HEK293 (cell line): ENCODE data around the gene ARL8A.

Experiments
- CTCF ChIA-PET: fragments of 350-600 bp; formaldehyde crosslinking; extraction: SDS; loops from one replicate; lab custom pipeline; 2021; ENCODE audit warnings: antibody characterized with exemption; lab: Yijun Ruan, JAX
- POLR2A ChIA-PET: fragments of 300-600 bp; formaldehyde crosslinking; extraction: SDS; loops from one replicate; lab custom pipeline; 2020; ENCODE audit warnings: antibody characterized with exemption, inconsistent platforms; lab: Yijun Ruan, JAX
- H3K27ac ChIP-seq: fragments of 200-500 bp; sonication (Bioruptor generic); 2 replicates; pipeline ENCODE4 v1.5.1; 2014; ENCODE audit warnings: low read depth, low read length, control low read depth, inconsistent platforms; ENCODE audit errors: extremely low read depth
- H3K36me3 ChIP-seq, 2 experiments: fragments of 200-500 bp in 1 of 2; sonication (Bioruptor generic) in 1 of 2; 1 replicate in 1 of 2; 2 replicates in 1 of 2; pipeline ENCODE4 v1.5.1; 2014 to 2017; ENCODE audit warnings: inconsistent platforms in 2 of 2, low read length in 2 of 2; ENCODE audit not compliant: control insufficient read depth in 2 of 2, insufficient read depth in 1 of 2
- H3K4me1 ChIP-seq: fragments of 200-500 bp; sonication (Bioruptor generic); 2 replicates; pipeline ENCODE4 v1.5.1; 2014; ENCODE audit warnings: mild to moderate bottlenecking, low read length, inconsistent platforms; ENCODE audit not compliant: control insufficient read depth, insufficient read depth
- H3K4me3 ChIP-seq: 2 replicates; pipeline ENCODE4 v1.5.1; 2011; ENCODE audit warnings: low read depth, mild to moderate bottlenecking, control low read depth, low read length, moderate library complexity
- H3K9me3 ChIP-seq: fragments of 200-500 bp; sonication (Bioruptor generic); 2 replicates; pipeline ENCODE4 v1.5.1; 2014; ENCODE audit warnings: low read depth, low read length, inconsistent platforms; ENCODE audit not compliant: control insufficient read depth, insufficient read depth
- BCL11B ChIP-seq: fragments of 450-650 bp; formaldehyde crosslinking; IDR thresholded peaks from 2 replicates; pipeline ENCODE4 v1.5.1; 2016; ENCODE audit warnings: low read depth, missing biosample characterization, missing genetic modification characterization
- EGR2 ChIP-seq: fragments of 450-650 bp; formaldehyde crosslinking; IDR thresholded peaks from 2 replicates; pipeline ENCODE4 v1.5.1; 2016; ENCODE audit warnings: low read depth, missing biosample characterization, missing genetic modification characterization
- GLI4 ChIP-seq: fragments of 450-650 bp; formaldehyde crosslinking; IDR thresholded peaks from 2 replicates; pipeline ENCODE4 v1.5.1; 2016; ENCODE audit warnings: missing biosample characterization, missing genetic modification characterization
- KLF8 ChIP-seq: fragments of 450-650 bp; formaldehyde crosslinking; IDR thresholded peaks from 2 replicates; pipeline ENCODE4 v1.5.1; 2016; ENCODE audit warnings: missing biosample characterization, missing genetic modification characterization
- MZF1 ChIP-seq: fragments of 450-650 bp; formaldehyde crosslinking; IDR thresholded peaks from 2 replicates; pipeline ENCODE4 v1.5.1; 2017; ENCODE audit warnings: missing biosample characterization, missing genetic modification characterization, borderline replicate concordance
- ZBTB17 ChIP-seq: fragments of 450-650 bp; formaldehyde crosslinking; IDR thresholded peaks from 2 replicates; pipeline ENCODE4 v1.5.1; 2016; ENCODE audit warnings: missing biosample characterization, missing genetic modification characterization
- ZBTB48 ChIP-seq: fragments of 450-650 bp; formaldehyde crosslinking; IDR thresholded peaks from 2 replicates; pipeline ENCODE4 v1.5.1; 2016; ENCODE audit warnings: missing biosample characterization, missing genetic modification characterization
- ZBTB6 ChIP-seq: fragments of 450-650 bp; formaldehyde crosslinking; IDR thresholded peaks from 2 replicates; pipeline ENCODE4 v1.5.1; 2017; ENCODE audit warnings: missing biosample characterization, missing genetic modification characterization
- ZFP37 ChIP-seq: fragments of 450-650 bp; formaldehyde crosslinking; IDR thresholded peaks from 2 replicates; pipeline ENCODE4 v1.5.1; 2016; ENCODE audit warnings: missing biosample characterization, missing genetic modification characterization
- ZNF114 ChIP-seq: fragments of 450-650 bp; formaldehyde crosslinking; IDR thresholded peaks from 2 replicates; pipeline ENCODE4 v1.5.0; 2017; ENCODE audit warnings: missing biosample characterization, missing genetic modification characterization
- ZNF184 ChIP-seq: fragments of 450-650 bp; IDR thresholded peaks from 2 replicates; pipeline ENCODE4 v1.5.1; 2018; ENCODE audit warnings: missing biosample characterization, mild to moderate bottlenecking, missing genetic modification characterization
- ZNF202 ChIP-seq: fragments of 450-650 bp; formaldehyde crosslinking; IDR thresholded peaks from 2 replicates; pipeline ENCODE4 v1.5.1; 2016; ENCODE audit warnings: missing biosample characterization, missing genetic modification characterization, borderline replicate concordance
- ZNF354C ChIP-seq: fragments of 450-650 bp; formaldehyde crosslinking; IDR thresholded peaks from 2 replicates; pipeline ENCODE4 v1.5.1; 2016; ENCODE audit warnings: missing biosample characterization, missing genetic modification characterization, low read depth, borderline replicate concordance
- ZNF621 ChIP-seq: fragments of 450-650 bp; formaldehyde crosslinking; IDR thresholded peaks from 2 replicates; pipeline ENCODE4 v1.5.1; 2017; ENCODE audit warnings: missing biosample characterization, missing genetic modification characterization
- ZNF645 ChIP-seq: fragments of 450-650 bp; formaldehyde crosslinking; IDR thresholded peaks from 2 replicates; pipeline ENCODE4; 2016; ENCODE audit warnings: missing biosample characterization, missing genetic modification characterization
- ZNF701 ChIP-seq: fragments of 450-650 bp; formaldehyde crosslinking; IDR thresholded peaks from 2 replicates; pipeline ENCODE4 v1.5.1; 2016; ENCODE audit warnings: missing biosample characterization, missing genetic modification characterization
- TF ChIP-seq, protein P1 (sequence below): fragments of 450-650 bp; formaldehyde crosslinking; IDR thresholded peaks from 2 replicates; pipeline ENCODE4 v1.5.1; 2016; ENCODE audit warnings: missing biosample characterization, missing genetic modification characterization
- TF ChIP-seq, protein P2 (sequence below): fragments of 450-650 bp; formaldehyde crosslinking; IDR thresholded peaks from 2 replicates; pipeline ENCODE4 v1.5.1; 2016; ENCODE audit warnings: missing biosample characterization, missing genetic modification characterization, borderline replicate concordance
- TF ChIP-seq, protein P3 (sequence below): fragments of 450-650 bp; formaldehyde crosslinking; IDR thresholded peaks from 2 replicates; pipeline ENCODE4 v1.5.1; 2016; ENCODE audit warnings: missing biosample characterization, missing genetic modification characterization

Gene ARL8A

DNA sequence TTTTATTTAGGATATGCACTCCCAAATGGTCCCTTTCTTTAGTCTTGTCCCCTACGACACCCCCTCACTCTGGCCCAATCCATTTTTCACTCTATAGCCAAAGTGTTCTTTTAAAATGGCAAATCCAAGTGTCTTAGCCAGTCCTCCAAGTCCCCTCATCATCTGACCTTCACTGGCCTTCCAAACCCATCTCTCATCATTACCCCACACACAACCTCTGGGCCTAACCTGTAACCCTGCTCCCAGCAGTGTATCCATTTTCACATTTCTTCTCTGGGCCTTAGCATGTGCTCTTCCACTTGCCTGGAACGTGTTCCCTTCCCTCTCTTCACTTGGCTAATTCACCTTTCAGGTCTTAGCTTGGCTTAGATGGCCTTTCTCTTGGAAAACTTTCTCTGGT lies 6.5 kb upstream of the ARL8A start (continued):
- TF ChIP-seq ZNF202 (tag by site-specific recombination) (no peak), MZF1 (no peak)
- TF ChIP-seq, all 188 proteins: peak for 0

DNA sequence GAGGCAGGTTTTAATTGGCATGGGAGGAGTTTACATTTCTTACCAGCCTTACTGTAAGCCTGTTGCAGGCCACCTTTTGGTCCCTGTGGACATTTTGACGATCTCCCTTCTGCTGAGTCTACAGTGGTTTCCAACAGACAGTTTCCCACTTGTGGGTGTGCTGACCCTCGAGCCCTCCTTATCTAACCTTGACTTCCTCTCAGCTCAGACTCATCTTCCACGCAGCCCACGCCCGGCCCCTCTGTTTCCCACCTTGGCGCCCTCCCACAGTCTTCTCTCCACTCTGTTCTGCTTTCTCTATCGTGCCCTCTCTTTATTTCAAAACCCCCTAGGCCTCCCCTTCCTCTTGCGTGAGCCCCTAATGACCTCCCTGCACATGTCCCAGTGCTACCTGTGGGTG lies 6.1 kb upstream of the ARL8A start:
- H3K4me1 ChIP-seq: no peaks in the 10 kb centered on the region; the same call in 1 of the 2 replicates
- H3K27ac ChIP-seq: no peak overlapping the region
- H3K9me3 ChIP-seq: no peaks in the 10 kb centered on the region
- TF ChIP-seq ZBTB17 (tag by site-specific recombination) (no peak), KLF8 (tag by site-specific recombination) (no peak), ZFP37 (tag by site-specific recombination) (no peak), ZNF202 (tag by site-specific recombination) (no peak), ZNF645 (no peak), GLI4 (tag by site-specific recombination) (no peak), ZNF114 (tag by site-specific recombination) (no peak), ZNF184 (tag by site-specific recombination) (no peak), ZNF701 (tag by site-specific recombination) (no peak), ZBTB48 (no peak), EGR2 (tag by site-specific recombination) (no peak)
- TF ChIP-seq, protein P1, sequence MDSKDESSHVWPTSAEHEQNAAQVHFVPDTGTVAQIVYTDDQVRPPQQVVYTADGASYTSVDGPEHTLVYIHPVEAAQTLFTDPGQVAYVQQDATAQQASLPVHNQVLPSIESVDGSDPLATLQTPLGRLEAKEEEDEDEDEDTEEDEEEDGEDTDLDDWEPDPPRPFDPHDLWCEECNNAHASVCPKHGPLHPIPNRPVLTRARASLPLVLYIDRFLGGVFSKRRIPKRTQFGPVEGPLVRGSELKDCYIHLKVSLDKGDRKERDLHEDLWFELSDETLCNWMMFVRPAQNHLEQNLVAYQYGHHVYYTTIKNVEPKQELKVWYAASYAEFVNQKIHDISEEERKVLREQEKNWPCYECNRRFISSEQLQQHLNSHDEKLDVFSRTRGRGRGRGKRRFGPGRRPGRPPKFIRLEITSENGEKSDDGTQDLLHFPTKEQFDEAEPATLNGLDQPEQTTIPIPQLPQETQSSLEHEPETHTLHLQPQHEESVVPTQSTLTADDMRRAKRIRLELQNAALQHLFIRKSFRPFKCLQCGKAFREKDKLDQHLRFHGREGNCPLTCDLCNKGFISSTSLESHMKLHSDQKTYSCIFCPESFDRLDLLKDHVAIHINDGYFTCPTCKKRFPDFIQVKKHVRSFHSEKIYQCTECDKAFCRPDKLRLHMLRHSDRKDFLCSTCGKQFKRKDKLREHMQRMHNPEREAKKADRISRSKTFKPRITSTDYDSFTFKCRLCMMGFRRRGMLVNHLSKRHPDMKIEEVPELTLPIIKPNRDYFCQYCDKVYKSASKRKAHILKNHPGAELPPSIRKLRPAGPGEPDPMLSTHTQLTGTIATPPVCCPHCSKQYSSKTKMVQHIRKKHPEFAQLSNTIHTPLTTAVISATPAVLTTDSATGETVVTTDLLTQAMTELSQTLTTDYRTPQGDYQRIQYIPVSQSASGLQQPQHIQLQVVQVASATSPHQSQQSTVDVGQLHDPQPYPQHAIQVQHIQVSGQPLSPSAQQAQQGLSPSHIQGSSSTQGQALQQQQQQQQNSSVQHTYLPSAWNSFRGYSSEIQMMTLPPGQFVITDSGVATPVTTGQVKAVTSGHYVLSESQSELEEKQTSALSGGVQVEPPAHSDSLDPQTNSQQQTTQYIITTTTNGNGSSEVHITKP (tag by site-specific recombination): no peak
- POLR2A ChIA-PET: no interaction called here
- H3K4me3 ChIP-seq: no peak overlapping the region
- CTCF ChIA-PET: interaction anchor here (1.2 kb wide), 1 partner anchor 15 kb away, joined by 6 read pairs; no protein-coding TSS in a partner anchor
- H3K36me3 ChIP-seq: no peaks in the 10 kb centered on the region

GRCh38 chr1:202150187-202150586 lies 5.7 kb upstream of the ARL8A start:
- Histone ChIP-seq H3K4me3 (no peak overlapping the region), H3K27ac (no peak overlapping the region), H3K4me1 (no peaks in the 10 kb centered on the region; the same call in 1 of the 2 replicates), H3K9me3 (no peaks in the 10 kb centered on the region), H3K36me3 (no peaks in the 10 kb centered on the region)
- ChIA-PET POLR2A (no interaction called here), CTCF (interaction anchor here (0.6 to 1.2 kb wide), 2 partner anchors 14 to 788 kb away, joined by 3 to 6 read pairs; no protein-coding TSS in a partner anchor)
- TF ChIP-seq ZBTB6 (tag by site-specific recombination) (no peak), ZNF354C (tag by site-specific recombination) (no peak), BCL11B (no peak), ZNF621 (tag by site-specific recombination) (no peak)
- TF ChIP-seq, protein P2, sequence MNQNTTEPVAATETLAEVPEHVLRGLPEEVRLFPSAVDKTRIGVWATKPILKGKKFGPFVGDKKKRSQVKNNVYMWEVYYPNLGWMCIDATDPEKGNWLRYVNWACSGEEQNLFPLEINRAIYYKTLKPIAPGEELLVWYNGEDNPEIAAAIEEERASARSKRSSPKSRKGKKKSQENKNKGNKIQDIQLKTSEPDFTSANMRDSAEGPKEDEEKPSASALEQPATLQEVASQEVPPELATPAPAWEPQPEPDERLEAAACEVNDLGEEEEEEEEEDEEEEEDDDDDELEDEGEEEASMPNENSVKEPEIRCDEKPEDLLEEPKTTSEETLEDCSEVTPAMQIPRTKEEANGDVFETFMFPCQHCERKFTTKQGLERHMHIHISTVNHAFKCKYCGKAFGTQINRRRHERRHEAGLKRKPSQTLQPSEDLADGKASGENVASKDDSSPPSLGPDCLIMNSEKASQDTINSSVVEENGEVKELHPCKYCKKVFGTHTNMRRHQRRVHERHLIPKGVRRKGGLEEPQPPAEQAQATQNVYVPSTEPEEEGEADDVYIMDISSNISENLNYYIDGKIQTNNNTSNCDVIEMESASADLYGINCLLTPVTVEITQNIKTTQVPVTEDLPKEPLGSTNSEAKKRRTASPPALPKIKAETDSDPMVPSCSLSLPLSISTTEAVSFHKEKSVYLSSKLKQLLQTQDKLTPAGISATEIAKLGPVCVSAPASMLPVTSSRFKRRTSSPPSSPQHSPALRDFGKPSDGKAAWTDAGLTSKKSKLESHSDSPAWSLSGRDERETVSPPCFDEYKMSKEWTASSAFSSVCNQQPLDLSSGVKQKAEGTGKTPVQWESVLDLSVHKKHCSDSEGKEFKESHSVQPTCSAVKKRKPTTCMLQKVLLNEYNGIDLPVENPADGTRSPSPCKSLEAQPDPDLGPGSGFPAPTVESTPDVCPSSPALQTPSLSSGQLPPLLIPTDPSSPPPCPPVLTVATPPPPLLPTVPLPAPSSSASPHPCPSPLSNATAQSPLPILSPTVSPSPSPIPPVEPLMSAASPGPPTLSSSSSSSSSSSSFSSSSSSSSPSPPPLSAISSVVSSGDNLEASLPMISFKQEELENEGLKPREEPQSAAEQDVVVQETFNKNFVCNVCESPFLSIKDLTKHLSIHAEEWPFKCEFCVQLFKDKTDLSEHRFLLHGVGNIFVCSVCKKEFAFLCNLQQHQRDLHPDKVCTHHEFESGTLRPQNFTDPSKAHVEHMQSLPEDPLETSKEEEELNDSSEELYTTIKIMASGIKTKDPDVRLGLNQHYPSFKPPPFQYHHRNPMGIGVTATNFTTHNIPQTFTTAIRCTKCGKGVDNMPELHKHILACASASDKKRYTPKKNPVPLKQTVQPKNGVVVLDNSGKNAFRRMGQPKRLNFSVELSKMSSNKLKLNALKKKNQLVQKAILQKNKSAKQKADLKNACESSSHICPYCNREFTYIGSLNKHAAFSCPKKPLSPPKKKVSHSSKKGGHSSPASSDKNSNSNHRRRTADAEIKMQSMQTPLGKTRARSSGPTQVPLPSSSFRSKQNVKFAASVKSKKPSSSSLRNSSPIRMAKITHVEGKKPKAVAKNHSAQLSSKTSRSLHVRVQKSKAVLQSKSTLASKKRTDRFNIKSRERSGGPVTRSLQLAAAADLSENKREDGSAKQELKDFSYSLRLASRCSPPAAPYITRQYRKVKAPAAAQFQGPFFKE (tag by site-specific recombination): no peak
- TF ChIP-seq, protein P3, sequence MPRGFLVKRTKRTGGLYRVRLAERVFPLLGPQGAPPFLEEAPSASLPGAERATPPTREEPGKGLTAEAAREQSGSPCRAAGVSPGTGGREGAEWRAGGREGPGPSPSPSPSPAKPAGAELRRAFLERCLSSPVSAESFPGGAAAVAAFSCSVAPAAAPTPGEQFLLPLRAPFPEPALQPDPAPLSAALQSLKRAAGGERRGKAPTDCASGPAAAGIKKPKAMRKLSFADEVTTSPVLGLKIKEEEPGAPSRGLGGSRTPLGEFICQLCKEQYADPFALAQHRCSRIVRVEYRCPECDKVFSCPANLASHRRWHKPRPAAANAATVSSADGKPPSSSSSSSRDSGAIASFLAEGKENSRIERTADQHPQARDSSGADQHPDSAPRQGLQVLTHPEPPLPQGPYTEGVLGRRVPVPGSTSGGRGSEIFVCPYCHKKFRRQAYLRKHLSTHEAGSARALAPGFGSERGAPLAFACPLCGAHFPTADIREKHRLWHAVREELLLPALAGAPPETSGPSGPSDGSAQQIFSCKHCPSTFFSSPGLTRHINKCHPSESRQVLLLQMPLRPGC: no peak
